Stimulated activated CD8-positive, alpha-beta memory T cell treated with anti-CD3 and anti-CD28 coated beads, Interleukin-7, amount 100 ng/mL, for 24 hours (primary cell): ENCODE results near the gene SNX13.

Experiments used
- DNase-seq: peaks from one replicate; pipeline ENCODE4 v3.0.0-alpha.2; 2020; ENCODE audit warnings: low read depth

The SNX13 gene

DNA sequence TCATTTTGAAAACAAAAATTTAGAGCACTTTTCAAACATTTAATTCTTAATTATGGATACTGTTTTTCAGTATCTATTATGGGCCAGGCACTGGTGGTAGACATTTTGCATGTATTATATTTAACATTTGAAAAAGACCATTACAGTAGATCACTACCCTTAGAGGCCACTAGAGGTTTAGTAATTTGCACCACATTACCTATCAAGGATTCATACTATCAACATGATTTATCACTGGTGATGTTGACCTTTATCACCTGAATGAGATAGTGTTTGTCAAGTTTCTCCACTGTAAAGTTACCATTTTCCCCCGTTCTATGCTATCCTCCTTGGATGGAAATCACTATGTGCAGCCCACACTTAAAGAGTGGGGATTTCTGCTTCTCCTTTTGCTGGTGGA, 4.4 kb upstream of the SNX13 start:
- no peak for DNase-seq

GRCh38 chr7:17943006-17943405, 2.7 kb upstream of the SNX13 start:
- no peak for DNase-seq

- no peak for DNase-seq
Observed at GRCh38 chr7:17942231-17942630, 1.9 kb upstream of the SNX13 start.

GRCh38 chr7:17940951-17941431, 697 bp upstream of the SNX13 start:
- no peak for DNase-seq

GRCh38 chr7:17939606-17940301, 540 bp downstream of the SNX13 start:
- peak; percentile 25 for DNase-seq

GRCh38 chr7:17939211-17939605, 1.1 kb downstream of the SNX13 start:
- no peak for DNase-seq

DNA sequence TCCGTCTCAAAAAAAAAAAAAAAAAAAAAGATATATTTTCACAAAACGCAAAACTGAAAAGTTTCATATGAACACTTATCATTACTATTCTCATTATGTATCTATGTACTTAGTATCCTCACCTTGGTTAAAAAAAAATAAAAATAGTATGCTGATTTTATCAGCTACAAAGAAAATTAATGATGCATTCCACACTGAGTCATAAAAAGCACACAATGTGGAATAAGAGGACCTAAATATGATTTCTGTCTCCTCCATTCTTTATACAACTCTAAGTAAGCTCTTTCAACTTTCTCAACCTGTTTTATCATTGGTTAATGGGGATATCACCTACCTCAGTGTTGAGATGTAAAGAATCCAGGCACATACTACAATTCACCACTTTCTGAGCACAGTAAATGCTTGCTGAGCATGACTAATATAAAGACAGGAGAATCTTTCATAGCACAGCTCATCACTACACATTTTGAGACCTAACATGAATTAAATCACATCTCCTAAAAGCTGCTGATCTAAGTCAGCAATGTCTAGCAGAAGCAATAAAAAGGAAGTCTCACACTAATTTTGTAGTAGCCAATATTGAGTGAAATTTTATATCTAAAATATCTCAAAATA, 2.7 kb downstream of the SNX13 start:
- no peak for DNase-seq

- no peak for DNase-seq
Observed at GRCh38 chr7:17936321-17936720, 4.0 kb downstream of the SNX13 start.

DNA sequence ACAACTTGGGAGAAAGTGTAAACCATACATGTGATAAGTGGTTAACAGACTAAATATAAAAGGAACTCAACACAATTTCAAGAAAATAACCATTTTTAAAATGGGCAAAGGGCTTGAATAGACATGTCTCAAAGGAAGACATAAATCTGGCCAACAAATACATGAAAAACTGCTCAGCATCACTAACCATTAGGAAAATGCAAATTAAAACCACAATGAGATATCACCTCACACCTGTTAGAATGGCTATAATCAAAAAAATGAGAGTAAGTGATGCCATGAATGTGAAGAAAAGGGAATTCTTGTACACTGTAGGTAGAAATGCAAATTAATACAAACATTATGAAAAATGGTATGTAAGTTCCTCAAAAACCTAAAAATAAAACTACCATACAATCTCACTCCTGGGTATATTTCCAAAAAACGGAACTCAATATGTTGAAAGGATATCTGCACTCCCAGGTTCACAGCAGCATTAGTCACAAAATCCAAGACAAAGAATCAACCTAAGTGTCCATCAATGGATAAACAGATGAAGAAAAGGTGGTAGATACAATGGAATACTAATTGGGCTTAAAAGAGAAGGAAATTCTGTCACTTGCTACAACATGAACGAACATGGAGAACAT, 5.6 kb downstream of the SNX13 start:
- no peak for DNase-seq

- no peak for DNase-seq
Observed at GRCh38 chr7:17934094-17934493, 6.2 kb downstream of the SNX13 start.

- no peak for DNase-seq
Observed at GRCh38 chr7:17932770-17933169, 7.5 kb downstream of the SNX13 start.

GRCh38 chr7:17931069-17931468, 9.2 kb downstream of the SNX13 start:
- DNase-seq: no peak

GRCh38 chr7:17930546-17930945, 9.7 kb downstream of the SNX13 start:
- DNase-seq: no peak

DNA sequence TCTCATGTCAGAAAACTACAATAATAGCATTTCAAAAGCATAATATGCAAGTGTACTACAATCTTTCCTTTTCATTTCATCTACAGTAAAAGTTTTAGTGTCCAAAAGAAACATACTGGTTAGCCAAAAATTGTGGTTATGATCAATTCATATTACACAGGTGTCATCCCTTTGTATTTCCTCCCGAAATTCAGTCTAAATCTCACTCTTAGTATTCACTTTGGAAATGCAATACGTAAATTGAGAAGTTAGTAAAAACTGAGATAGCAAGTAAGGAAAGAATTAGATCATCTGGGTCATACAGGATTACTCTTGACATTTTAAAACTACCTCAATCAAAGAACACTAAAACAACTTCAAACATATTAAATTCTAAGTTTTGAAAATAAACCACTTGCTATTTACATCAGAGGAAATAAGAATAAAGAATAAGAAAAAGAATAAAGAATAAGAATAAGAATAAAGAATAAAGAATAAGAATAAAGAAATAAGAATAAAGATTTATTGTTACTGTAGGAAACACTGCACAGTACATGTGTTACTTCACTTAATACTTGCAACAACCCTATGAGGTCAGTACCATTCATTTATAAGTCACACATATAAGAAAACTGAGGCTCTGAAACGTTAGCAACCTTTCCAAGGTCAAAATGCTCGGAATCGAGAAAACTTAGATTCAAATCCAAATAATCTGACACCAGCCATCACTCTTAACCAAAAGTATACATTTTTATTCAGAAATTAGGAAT, 10.5 kb downstream of the SNX13 start:
- DNase-seq: no peak

GRCh38 chr7:17928055-17928454, 12.2 kb downstream of the SNX13 start:
- DNase-seq: no peak

- no peak for DNase-seq
Observed at GRCh38 chr7:17921857-17922416, 18.4 kb downstream of the SNX13 start.

- no peak for DNase-seq
Observed at GRCh38 chr7:17917842-17918241, 22.5 kb downstream of the SNX13 start.

DNA sequence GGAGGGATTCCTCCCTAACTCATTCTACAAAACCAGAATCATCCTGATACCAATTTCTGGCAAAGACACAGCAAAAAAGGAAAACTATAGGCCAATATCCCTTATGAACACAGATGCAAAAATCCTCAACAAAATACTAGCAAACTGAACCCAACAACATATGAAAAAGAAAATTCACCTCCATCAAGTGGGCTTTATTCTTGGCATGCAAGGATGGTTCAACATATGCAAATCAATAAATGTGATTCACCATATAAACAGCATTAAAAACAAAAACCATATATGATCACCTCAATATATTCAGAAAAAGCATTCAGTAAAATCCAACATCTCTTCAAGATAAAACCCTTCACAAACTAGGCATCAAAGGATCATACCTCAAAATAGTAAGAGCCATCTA, 23.5 kb downstream of the SNX13 start:
- DNase-seq: no peak

DNA sequence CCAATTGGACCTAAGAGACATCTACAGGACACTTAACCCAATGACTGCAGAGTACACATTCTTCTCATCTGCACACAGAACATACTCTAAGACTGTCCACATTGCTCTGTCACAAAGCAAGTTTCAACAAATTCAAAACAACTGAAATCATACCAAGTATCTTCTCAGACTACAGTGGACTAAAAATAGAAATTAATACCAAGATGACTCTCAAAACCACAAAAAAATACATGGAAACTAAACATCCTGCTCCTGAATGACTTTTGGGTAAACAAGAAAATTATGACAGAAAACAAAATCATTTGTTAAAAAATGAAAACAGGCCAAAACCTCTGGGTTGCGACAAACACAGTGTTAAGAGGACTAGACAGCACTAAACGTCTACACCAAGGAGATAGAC, 24.5 kb downstream of the SNX13 start:
- DNase-seq: no peak

DNA sequence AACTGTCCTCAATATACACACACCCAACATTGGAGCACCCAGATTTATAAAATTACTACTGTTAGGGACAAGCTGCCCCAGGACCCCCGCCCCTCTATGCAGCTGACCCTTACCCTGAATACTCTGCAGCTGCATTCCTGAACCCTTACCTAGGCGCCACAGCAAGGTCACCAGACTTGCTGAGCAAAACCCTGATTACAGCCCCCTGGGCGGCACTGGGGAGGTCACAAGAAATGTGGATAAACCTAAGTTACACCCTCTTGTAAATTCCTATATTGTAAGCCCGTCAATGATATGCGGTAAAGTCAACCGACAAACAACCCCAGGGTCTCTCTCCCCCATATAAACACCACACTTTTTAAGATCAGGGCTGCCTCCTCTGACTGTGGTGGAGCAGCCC, 25.1 kb downstream of the SNX13 start:
- DNase-seq: no peak

DNA sequence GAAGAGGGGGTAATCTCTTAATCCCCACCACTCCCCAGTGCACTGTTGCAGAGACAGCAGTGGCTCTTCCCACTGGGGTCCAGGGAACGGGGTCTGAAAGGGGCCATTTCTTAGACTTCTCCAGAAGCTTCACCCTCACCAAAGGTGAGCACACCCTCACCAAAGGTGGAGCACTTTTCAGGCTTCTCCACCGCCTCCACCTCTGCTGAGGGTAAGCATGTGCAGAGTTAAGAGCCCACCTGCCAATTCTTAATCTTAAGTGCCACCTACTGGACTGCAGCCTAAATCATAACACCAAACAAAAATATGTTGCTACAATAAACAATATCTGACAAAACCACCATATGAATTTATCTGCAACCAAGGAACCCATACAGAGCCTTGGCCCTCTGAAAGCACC, 27.0 kb downstream of the SNX13 start:
- DNase-seq: no peak

DNA sequence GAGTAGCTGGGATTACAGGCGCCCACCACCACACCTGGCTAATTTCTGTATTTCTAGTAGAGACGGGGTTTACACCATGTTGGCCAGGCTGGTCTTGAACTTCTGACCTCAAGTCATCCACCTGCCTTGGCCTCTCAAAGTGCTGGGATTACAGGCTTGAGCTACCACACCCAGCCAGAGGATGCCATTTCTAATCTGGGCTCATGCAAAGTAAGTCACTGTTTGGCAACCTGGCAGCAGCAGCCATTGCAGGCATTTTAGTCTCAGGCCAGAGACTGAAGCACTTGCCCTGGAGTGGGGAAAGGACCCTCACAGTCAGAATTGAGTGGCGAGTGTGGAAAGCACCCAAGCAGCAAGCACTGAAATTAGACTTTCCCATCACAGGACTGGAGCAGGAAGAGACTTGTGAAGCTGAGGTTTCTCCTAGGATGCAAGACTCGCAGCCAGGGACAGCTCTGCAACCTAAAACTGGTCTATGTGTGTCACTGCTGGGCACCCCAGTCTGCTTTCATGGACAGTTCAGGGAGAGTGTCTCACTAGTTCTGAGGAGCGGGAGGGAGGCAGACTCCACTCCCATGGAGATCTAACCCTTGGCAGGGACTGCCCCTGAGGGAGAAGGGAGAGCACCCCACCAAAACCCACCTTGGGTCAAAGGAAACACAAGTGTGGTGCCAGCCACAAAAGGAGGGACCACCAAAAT, 27.6 kb downstream of the SNX13 start:
- DNase-seq: no peak
